NT2/D1 (cell line): ENCODE data around the gene FAM204A.

ENCODE experiments used
- SUZ12 ChIP-seq: IDR thresholded peaks from 2 replicates; pipeline ENCODE4 v1.6.1; 2011; ENCODE audit not compliant: insufficient read length, insufficient read depth; ENCODE audit errors: extremely low read depth
- YY1 ChIP-seq: IDR thresholded peaks from 2 replicates; pipeline ENCODE4 v1.6.1; 2011; ENCODE audit not compliant: insufficient read length, insufficient read depth
- ZNF274 ChIP-seq: IDR thresholded peaks from 2 replicates; pipeline ENCODE4 v1.6.1; 2011; ENCODE audit warnings: mild to moderate bottlenecking, low read depth, low read length

DNA sequence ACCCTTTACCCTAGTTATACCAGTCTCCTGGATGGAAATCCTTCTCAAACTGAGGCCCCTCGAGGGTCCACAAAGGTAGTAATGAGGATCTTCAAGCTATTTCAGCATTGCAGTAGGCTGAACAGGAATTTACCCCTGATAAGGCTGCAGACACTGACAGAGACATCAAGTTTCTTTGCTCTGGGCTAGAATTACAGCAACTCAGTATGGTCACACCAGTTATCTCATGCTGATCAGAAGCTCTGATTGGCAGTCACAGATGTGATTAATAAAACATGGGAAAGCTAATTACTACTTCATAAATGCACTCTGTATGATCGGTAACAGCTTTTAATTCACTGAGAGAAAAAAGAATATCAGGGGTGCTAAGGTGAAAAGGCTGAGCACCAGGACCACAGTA, 30.6 kb downstream of the FAM204A start:
- TF ChIP-seq YY1 (no peak), ZNF274 (no peak), SUZ12 (no peak)
